Fibroblast of pulmonary artery (primary cell): ENCODE results near the gene ZNF618.

Experiments
- DNase-seq: peaks from one replicate; pipeline ENCODE4 v3.0.0-alpha.2; 2010; ENCODE audit warnings: low read depth
- H3K4me3 ChIP-seq: replicated peaks from 2 replicates; pipeline ENCODE4 v1.5.1; 2011; ENCODE audit warnings: low read depth, mild to moderate bottlenecking, control low read depth, low read length, moderate library complexity
- TF ChIP-seq, protein P1 (sequence below): IDR thresholded peaks from 2 replicates; pipeline ENCODE4 v1.5.1; 2011; ENCODE audit warnings: mild to moderate bottlenecking, control low read depth, low read length, inconsistent platforms; ENCODE audit errors: missing control alignments

The ZNF618 gene

DNA sequence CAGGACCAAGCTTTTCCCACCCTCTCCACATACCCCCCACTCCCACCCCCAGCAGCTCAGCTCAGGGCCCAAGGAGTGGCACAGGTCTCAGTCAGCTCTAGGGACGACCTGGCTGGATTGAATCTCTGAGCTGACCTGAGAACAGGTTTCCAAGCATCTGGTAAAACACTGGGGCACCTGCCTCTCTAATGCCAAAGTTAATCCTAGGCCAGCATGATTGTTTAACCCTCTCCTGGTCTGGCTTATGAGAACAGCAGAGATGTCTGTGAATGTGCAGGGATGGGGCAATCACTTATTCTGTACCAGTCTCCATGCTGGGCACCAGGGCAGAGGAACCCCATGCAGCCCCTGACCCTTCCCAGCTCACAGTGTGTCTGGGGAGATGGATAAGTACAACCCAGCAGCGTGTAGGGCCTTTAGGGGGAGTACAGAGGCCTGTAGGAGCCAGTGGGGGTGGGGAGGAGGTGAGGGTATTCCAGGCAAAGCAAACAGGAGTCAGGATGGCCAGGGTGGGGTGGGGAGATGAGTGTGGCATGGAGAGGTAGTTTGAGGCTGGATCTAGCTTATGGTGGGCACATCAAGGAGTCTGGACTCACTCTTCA, 223.7 kb downstream of the ZNF618 start:
- TF ChIP-seq, protein P1, sequence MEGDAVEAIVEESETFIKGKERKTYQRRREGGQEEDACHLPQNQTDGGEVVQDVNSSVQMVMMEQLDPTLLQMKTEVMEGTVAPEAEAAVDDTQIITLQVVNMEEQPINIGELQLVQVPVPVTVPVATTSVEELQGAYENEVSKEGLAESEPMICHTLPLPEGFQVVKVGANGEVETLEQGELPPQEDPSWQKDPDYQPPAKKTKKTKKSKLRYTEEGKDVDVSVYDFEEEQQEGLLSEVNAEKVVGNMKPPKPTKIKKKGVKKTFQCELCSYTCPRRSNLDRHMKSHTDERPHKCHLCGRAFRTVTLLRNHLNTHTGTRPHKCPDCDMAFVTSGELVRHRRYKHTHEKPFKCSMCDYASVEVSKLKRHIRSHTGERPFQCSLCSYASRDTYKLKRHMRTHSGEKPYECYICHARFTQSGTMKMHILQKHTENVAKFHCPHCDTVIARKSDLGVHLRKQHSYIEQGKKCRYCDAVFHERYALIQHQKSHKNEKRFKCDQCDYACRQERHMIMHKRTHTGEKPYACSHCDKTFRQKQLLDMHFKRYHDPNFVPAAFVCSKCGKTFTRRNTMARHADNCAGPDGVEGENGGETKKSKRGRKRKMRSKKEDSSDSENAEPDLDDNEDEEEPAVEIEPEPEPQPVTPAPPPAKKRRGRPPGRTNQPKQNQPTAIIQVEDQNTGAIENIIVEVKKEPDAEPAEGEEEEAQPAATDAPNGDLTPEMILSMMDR, result no peak
- no peak for DNase-seq
- no peak overlapping the region for H3K4me3 ChIP-seq

DNA sequence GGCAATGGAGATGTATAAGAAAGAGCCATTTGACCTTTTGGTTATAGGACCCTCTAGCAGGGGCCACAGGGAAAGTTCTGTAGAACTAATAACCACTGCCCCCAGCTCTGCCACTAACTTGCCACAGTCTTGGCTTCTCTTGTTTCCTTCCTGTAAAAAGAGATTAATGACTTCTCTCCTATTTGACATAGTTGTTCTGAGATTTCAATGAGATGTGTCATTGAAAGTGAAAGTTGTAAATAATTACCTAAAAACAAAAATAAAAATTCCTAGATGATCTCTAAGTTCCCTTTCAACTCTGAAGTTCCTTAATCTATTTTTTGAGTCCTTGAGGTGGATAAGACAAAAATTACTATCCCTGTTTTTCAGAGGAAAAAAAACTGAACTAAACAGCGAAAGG, 224.4 kb downstream of the ZNF618 start:
- no peak for DNase-seq
- TF ChIP-seq, protein P1, result no peak
- no peak overlapping the region for H3K4me3 ChIP-seq

DNA sequence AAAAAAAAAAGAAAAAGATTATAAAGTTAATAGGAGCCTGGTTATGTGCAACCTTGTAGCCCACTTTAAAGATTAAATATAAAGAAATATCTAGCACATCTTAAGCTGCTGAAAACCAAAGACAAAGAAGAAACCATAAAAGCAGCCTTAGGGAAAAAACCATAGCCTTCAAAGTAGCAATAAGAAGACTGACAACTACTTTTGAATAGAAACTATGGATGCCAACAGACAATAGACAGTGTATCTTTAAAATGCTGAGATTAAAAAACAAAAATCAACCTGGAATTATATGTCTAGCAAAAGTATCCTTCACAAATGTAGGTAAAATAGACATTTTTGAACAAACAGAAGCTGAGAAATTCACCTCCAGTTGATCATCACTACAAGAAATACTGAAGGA, 226.4 kb downstream of the ZNF618 start:
- TF ChIP-seq, protein P1, result no peak
- H3K4me3 ChIP-seq, result no peak overlapping the region
- no peak for DNase-seq

DNA sequence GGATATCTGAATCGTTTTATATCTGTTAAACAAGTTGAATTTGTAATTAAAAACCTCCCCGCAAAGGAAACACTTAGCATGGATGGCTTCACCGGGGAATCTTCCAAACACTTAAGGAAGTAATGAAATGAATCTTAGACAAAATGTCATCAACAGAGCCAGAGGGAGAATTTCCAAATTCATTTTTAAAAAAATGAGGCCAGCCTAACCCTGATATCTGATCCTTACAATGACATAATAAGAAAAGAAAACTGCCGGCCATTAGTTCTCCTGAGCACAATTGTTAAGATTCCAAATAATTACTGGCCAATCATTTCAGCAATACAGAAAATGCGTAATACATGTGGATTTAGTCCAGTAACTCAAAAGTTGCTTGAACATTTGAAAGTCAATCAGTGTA, 229.1 kb downstream of the ZNF618 start:
- no peak for DNase-seq
- no peak overlapping the region for H3K4me3 ChIP-seq

More for the DNA sequence above, 229.1 kb downstream of the ZNF618 start:
- TF ChIP-seq, protein P1, result no peak
